ENCODE measurements around the gene TOLLIP. TPM values are rescaled to one million over a fixed set of nuclear protein-coding genes. Genes with fewer than 3 reads are reported as not detected.

Gene TOLLIP
- total RNA-seq, 1 experiment from 2014 or later, result 53.4 TPM

GRCh38 chr11:1225386-1226225, 83.8 kb downstream of the TOLLIP start:
- no peak for DNase-seq
- H3K36me3 Mint-ChIP-seq (ENCODE audit: insufficient read depth, unreplicated experiment), result peaks cover 14% of the 10 kb centered on the region
- intact Hi-C loops (cut with micrococcal nuclease; ENCODE audit: unreplicated experiment), result no loop called here
- CTCF ChIA-PET, result interaction anchor here (1.3 kb wide), 1 partner anchor 21 kb away, joined by 4 read pairs; no protein-coding TSS in a partner anchor
- TF ChIP-seq CTCF (IDR thresholded peaks at IDR 0.05; ENCODE audit: unreplicated experiment), result no peak
- H3K4me1 Mint-ChIP-seq (ENCODE audit: low read depth, unreplicated experiment), result peaks cover 16% of the 10 kb centered on the region
- H3K27ac Mint-ChIP-seq (ENCODE audit: unreplicated experiment), result no peak overlapping the region
- BruUV-seq (replicated peaks), result no TSS peak
- no peaks in the 10 kb centered on the region for H3K9me3 Mint-ChIP-seq (ENCODE audit: low read depth, unreplicated experiment)
- peaks cover 20% of the 10 kb centered on the region for H3K27me3 Mint-ChIP-seq (ENCODE audit: unreplicated experiment)
- H3K4me3 Mint-ChIP-seq (ENCODE audit: low read depth, unreplicated experiment), result no peak overlapping the region

- CTCF ChIA-PET, result interaction anchor here (0.5 to 1.3 kb wide), 2 partner anchors 20 to 648 kb away, joined by 4 to 7 read pairs; no protein-coding TSS in a partner anchor
- Mint-ChIP-seq H3K4me3 (ENCODE audit: low read depth, unreplicated experiment) (no peak overlapping the region), H3K36me3 (ENCODE audit: insufficient read depth, unreplicated experiment) (peaks cover 14% of the 10 kb centered on the region), H3K27me3 (ENCODE audit: unreplicated experiment) (peaks cover 27% of the 10 kb centered on the region), H3K4me1 (ENCODE audit: low read depth, unreplicated experiment) (peaks cover 16% of the 10 kb centered on the region), H3K27ac (ENCODE audit: unreplicated experiment) (no peak overlapping the region), H3K9me3 (ENCODE audit: low read depth, unreplicated experiment) (no peaks in the 10 kb centered on the region)
- TF ChIP-seq CTCF (IDR thresholded peaks at IDR 0.05; ENCODE audit: unreplicated experiment), result no peak
- no peak for DNase-seq
- intact Hi-C loops (cut with micrococcal nuclease; ENCODE audit: unreplicated experiment), result no loop called here
- BruUV-seq (replicated peaks), result no TSS peak
These were observed 84.7 kb downstream of the TOLLIP start for GRCh38 chr11:1224491-1225385.

Small RNAs within 50 kb of the gene (microRNA-seq; reads per million reads assigned to microRNA genes)
- gene MIR6744, result 1.1 reads per million

Other genes with a start within 250 kb of the TOLLIP start
- 0.05 TPM in 1 of 2 replicates, not detected in the other for gene MUC2, start 234.8 kb downstream of the TOLLIP start, total RNA-seq (2022)
- gene MUC5AC, start 151.7 kb downstream of the TOLLIP start, total RNA-seq (2022), result 51.2 and 145 TPM in 2 replicates
- gene MUC5B, start 86.6 kb downstream of the TOLLIP start, total RNA-seq (2022), result 3.4 and 10.5 TPM in 2 replicates
- gene BRSK2, start 80.3 kb upstream of the TOLLIP start, total RNA-seq (2022), result 2.6 and 8.8 TPM in 2 replicates
- 28.6 and 29.8 TPM in 2 replicates for gene MOB2, start 177.1 kb upstream of the TOLLIP start, total RNA-seq (2022)